Adrenal gland (tissue), 12 donors: ENCODE data around the gene CELF5. TPM values are rescaled to one million over a fixed set of nuclear protein-coding genes. Genes with fewer than 3 reads are reported as not detected.

ENCODE experiments used
- DNase-seq, 7 donors: peaks; one replicate each; pipeline ENCODE4 v3.0.0-alpha.2; 2019 to 2020
- H3K27ac ChIP-seq, 5 donors: fragments of 200-600 bp; sonication (generic) in 4 of 5; 1 replicate in 3 of 5; 2 replicates in 2 of 5; pipeline versions ENCODE4 v1.5.1 to v1.8.0; 2016 to 2020; ENCODE audit warnings: mild to moderate bottlenecking in 1 of 5
- H3K27me3 ChIP-seq: fragments of 200-600 bp; 2 replicates; pipeline ENCODE4 v1.8.0; 2021
- H3K36me3 ChIP-seq, 2 donors: fragments of 200-600 bp; replicated peaks in 1 of 2; 1 replicate in 1 of 2; 2 replicates in 1 of 2; pipeline versions ENCODE4 v1.5.1 to v1.8.0; 2018 to 2022
- H3K4me1 ChIP-seq, 2 donors: fragments of 200-600 bp; replicated peaks in 1 of 2; 1 replicate in 1 of 2; 2 replicates in 1 of 2; pipeline versions ENCODE4 v1.5.1 to v1.8.0; 2018 to 2021
- H3K4me3 ChIP-seq, 4 donors: fragments of 200-600 bp; sonication (generic) in 3 of 4; one replicate each; pipeline ENCODE4 v1.5.1; 2016 to 2018
- H3K9me3 ChIP-seq, 3 donors: fragments of 200-600 bp; sonication (generic) in 1 of 3; replicated peaks in 1 of 3; 1 replicate in 2 of 3; 2 replicates in 1 of 3; pipeline versions ENCODE4 v1.5.1 to v1.8.0; 2016 to 2021
- CTCF ChIP-seq, 6 experiments: fragments of 450-650 bp in 4 of 6; fragments of 200-600 bp in 2 of 6; sonication (generic) in 1 of 6; IDR thresholded peaks; 1 replicate in 5 of 6; 2 replicates in 1 of 6; pipeline versions ENCODE4 v1.5.1 to v1.8.0; 2016 to 2021; ENCODE audit warnings: antibody characterized with exemption in 6 of 6, mild to moderate bottlenecking in 2 of 6, moderate library complexity in 1 of 6
- POLR2A ChIP-seq, 2 donors: fragments of 450-650 bp; IDR thresholded peaks; one replicate each; pipeline ENCODE4 v1.6.1; 2017; ENCODE audit warnings: antibody characterized with exemption in 2 of 2, mild to moderate bottlenecking in 2 of 2, moderate library complexity in 1 of 2
- WGBS, 4 donors: extraction: QIAGEN DNeasy Blood & Tissue Kit in 2 of 4; methylation state at CpG; one replicate each; pipeline versions ENCODE4 v1.1.5 to v1.1.7; 2013 to 2017; 5-methylcytosine and 5-hydroxymethylcytosine counted together
- intact Hi-C, 2 donors: fragments of 100-400 bp; cut with DNase I; formaldehyde crosslinking; loops; one replicate each; pipeline versions ENCODE4 v1.14.1 to v1.15.0; 2022 to 2023
- polyA plus RNA-seq, 3 donors: library from polyadenylated mRNA; stranded (reverse); fragments of 200-250 nt in 2 of 3; fragments of 350-450 nt in 1 of 3; fragmentation: Illumina TruSeq in 1 of 3; extraction: RNeasy Lipid Tissue Mini Kit (QIAGEN cat#74804) in 1 of 3; gene quantifications; one replicate each; pipeline ENCODE4 v1.2.3, GENCODE V29; 2013 to 2014
- total RNA-seq, 9 donors: library from RNA; depleted of rRNA in 4 of 9; stranded (reverse); fragments of >200 nt in 4 of 9; fragments of 120-200 nt in 1 of 9; fragmentation: NEBNext Ultra II Directional in 1 of 9; extraction: Animal tissue kit (Norgen Biotek cat#: 25700) in 1 of 9; gene quantifications; one replicate each; pipeline versions ENCODE4 v1.1.0 to v1.2.4, GENCODE V29; 2013 to 2023
- donor health status: healthy with polysubstance abuse.
- donor health status: Bipolar disorder and iron deficiency.
- donor health status: DM: yes; HTN: yes; CAD: no.
- donor health status: DM: no; HTN: no; CAD: no.
- donor health status: DM: no; HTN: no; CAD: no.
- donor health status: DM: yes; HTN: yes; CAD: no.

The CELF5 gene
- total and polyA plus RNA-seq, 12 donors = 0.08 to 1.6 (median 0.58) TPM; not detected in 4

- H3K4me3 ChIP-seq = no peak overlapping the region
- H3K27ac ChIP-seq = no peak overlapping the region
- DNase-seq = peak in 1 of 7 donors; percentile 13
- no peaks in the 10 kb centered on the region for H3K9me3 ChIP-seq
- intact Hi-C loops = no loop called here
- WGBS, 4 donors = 71 to 77% (median 73%) methylated on average over 12 to 13 of the region's 13 CpGs
- no peaks in the 10 kb centered on the region for H3K36me3 ChIP-seq
- no peak for TF ChIP-seq CTCF (IDR thresholded peaks at IDR 0.05)
- no peak for TF ChIP-seq POLR2A (IDR thresholded peaks at IDR 0.05)
- H3K4me1 ChIP-seq = peaks cover 14 to 25% of the 10 kb centered on the region in 2 donors
- no peaks in the 10 kb centered on the region for H3K27me3 ChIP-seq
Measured at GRCh38 chr19:3183721-3184641, 40.5 kb upstream of the CELF5 start.

GRCh38 chr19:3184847-3185460, 39.5 kb upstream of the CELF5 start:
- H3K27me3 ChIP-seq = no peaks in the 10 kb centered on the region
- peaks cover 20 to 35% of the 10 kb centered on the region in 2 donors for H3K4me1 ChIP-seq
- H3K27ac ChIP-seq = peak overlapping the region in 3 of 5 donors; percentile 83 to 94 (median 84)
- no peak for TF ChIP-seq POLR2A (IDR thresholded peaks at IDR 0.05)
- no peak for TF ChIP-seq CTCF (IDR thresholded peaks at IDR 0.05)
- no peaks in the 10 kb centered on the region for H3K36me3 ChIP-seq
- H3K4me3 ChIP-seq = peak overlapping the region in 2 of 4 donors; percentile 60 to 100
- 10 to 16% (median 16%) methylated on average over 13 to 14 of the region's 14 CpGs for WGBS, 4 donors
- intact Hi-C loops = no loop called here
- H3K9me3 ChIP-seq = no peaks in the 10 kb centered on the region
- peak in 6 of 7 donors; percentile 14 to 90 (median 74) for DNase-seq

- no peaks in the 10 kb centered on the region for H3K36me3 ChIP-seq
- no peak for TF ChIP-seq CTCF (IDR thresholded peaks at IDR 0.05)
- peak; percentile 58 to 85 for TF ChIP-seq POLR2A (IDR thresholded peaks at IDR 0.05)
- H3K9me3 ChIP-seq = no peaks in the 10 kb centered on the region
- DNase-seq = peak; percentile 94 to 97 (median 95)
- peak within 1 kb of the TSS; percentile 60 to 100 (median 84) for H3K4me3 ChIP-seq
- no peaks in the 10 kb centered on the region for H3K27me3 ChIP-seq
- 0 to 1% (median 1%) methylated on average over 17 to 69 of the region's 69 CpGs for WGBS, 4 donors
- intact Hi-C loops = no loop called here
- H3K27ac ChIP-seq = peak within 1 kb of the TSS; percentile 67 to 94 (median 83)
- peaks cover 26 to 41% of the 10 kb centered on the region in 2 donors for H3K4me1 ChIP-seq
Measured at GRCh38 chr19:3185461-3186159, 38.9 kb upstream of the CELF5 start, which contains the start of gene NCLN. NCLN (plus strand) TSS chr19:3185930; CDS start chr19:3186031, 101 bp downstream.
